Cerebellar nuclear complex (tissue), 1 donor: ENCODE measurements around the gene INTS6.

ENCODE experiments used
- DNase-seq, 2 experiments: peaks; one replicate each; lab custom pipeline; 2025; lab: John Stamatoyannopoulos, UW

Gene INTS6

GRCh38 chr13:51452361-51453206, at the start of gene INTS6:
TSS of gene INTS6 (minus strand) at chr13:51453036. CDS start at chr13:51452525, 511 bp downstream.
- DNase-seq, result peak; percentile 99

GRCh38 chr13:51502153-51502651, 49.4 kb upstream of the INTS6 start:
- no peak for DNase-seq

GRCh38 chr13:51501592-51502152, 48.8 kb upstream of the INTS6 start:
- no peak for DNase-seq

- DNase-seq, result no peak
These were observed 48.3 kb upstream of the INTS6 start for GRCh38 chr13:51501096-51501495.

- DNase-seq, result no peak
These were observed 47.9 kb upstream of the INTS6 start for GRCh38 chr13:51500687-51501086.

- DNase-seq, result no peak
These were observed 47.0 kb upstream of the INTS6 start for GRCh38 chr13:51499841-51500240.

GRCh38 chr13:51495316-51495715, 42.5 kb upstream of the INTS6 start:
- no peak for DNase-seq

GRCh38 chr13:51494156-51494555, 41.3 kb upstream of the INTS6 start:
- DNase-seq, result no peak

- DNase-seq, result no peak
These were observed 35.4 kb upstream of the INTS6 start for GRCh38 chr13:51488212-51488611.

GRCh38 chr13:51481656-51482055, 28.8 kb upstream of the INTS6 start:
- no peak for DNase-seq

- no peak for DNase-seq
These were observed 26.3 kb upstream of the INTS6 start for GRCh38 chr13:51479199-51479523.

- DNase-seq, result no peak
These were observed 25.8 kb upstream of the INTS6 start for GRCh38 chr13:51478418-51479198.

- DNase-seq, result no peak
These were observed 25.0 kb upstream of the INTS6 start for GRCh38 chr13:51477653-51478324.

GRCh38 chr13:51477149-51477548, 24.3 kb upstream of the INTS6 start:
- DNase-seq, result no peak

- no peak for DNase-seq
These were observed 23.1 kb upstream of the INTS6 start for GRCh38 chr13:51475727-51476501.

- DNase-seq, result no peak
These were observed 17.0 kb upstream of the INTS6 start for GRCh38 chr13:51469790-51470189.

GRCh38 chr13:51467730-51468129, 14.9 kb upstream of the INTS6 start:
- DNase-seq, result no peak

GRCh38 chr13:51465124-51465523, 12.3 kb upstream of the INTS6 start:
- no peak for DNase-seq

- no peak for DNase-seq
These were observed 4.4 kb upstream of the INTS6 start for GRCh38 chr13:51457086-51457815.

- no peak for DNase-seq
These were observed 3.7 kb upstream of the INTS6 start for GRCh38 chr13:51456510-51456909.

GRCh38 chr13:51455532-51455931, 2.7 kb upstream of the INTS6 start:
- no peak for DNase-seq
